Middle frontal gyrus (tissue), 1 donor: ENCODE data around the gene UBXN10.

Experiments used
- DNase-seq: peaks from one replicate; pipeline ENCODE4 v3.0.0-alpha.2; 2015; ENCODE audit warnings: low spot score; ENCODE audit errors: extremely low spot score

The UBXN10 gene

GRCh38 chr1:20151906-20152598 is 33.8 kb upstream of the UBXN10 start:
- peak; percentile 62 for DNase-seq

DNA sequence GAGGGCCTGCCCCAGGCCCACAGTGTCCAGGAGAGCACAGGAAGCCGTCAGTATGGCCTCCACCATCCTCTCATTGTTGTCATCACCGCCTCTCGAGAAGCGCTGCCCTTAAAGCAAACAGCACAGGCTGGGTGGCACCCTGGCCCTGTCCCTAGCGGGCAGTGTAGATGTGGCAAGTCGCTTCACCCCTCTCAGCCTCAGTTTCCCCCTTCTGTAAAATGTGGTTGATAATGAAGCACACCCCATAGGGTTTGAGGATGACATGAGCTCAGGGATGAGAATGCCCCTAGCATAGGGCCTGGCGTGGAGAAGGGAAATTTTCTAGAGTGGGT is 33.3 kb upstream of the UBXN10 start:
- no peak for DNase-seq

GRCh38 chr1:20153000-20153418 is 32.9 kb upstream of the UBXN10 start:
- peak; percentile 58 for DNase-seq

- DNase-seq: no peak
Observed at GRCh38 chr1:20154301-20154831, 31.5 kb upstream of the UBXN10 start.

GRCh38 chr1:20158358-20159070 is 27.4 kb upstream of the UBXN10 start:
- no peak for DNase-seq

GRCh38 chr1:20160034-20160433 is 25.9 kb upstream of the UBXN10 start:
- DNase-seq: no peak

DNA sequence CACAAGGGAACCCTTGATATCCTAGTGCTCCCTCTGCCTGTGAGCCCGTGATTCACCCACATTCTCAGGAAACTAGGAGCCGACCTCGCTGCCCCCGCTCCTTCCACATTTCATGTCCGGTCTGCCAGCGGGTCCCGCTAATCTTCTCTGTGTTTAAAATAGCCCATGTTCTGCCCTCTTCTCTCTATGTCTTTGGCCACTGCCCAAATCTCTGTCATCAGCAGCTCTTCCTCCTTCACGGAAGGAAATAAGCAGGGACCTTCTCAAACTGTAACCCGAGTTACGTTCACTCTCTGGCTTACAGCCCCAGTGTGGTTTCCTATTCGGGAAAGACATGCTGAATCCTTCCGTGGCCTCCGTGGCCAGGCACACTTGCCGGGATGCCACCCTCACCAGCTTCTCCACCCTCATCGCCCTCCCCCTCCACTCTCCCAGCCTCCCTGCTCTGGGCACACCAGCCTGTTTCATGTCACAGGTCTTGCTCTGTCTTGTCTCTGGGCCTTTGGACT is 21.1 kb upstream of the UBXN10 start:
- no peak for DNase-seq

DNA sequence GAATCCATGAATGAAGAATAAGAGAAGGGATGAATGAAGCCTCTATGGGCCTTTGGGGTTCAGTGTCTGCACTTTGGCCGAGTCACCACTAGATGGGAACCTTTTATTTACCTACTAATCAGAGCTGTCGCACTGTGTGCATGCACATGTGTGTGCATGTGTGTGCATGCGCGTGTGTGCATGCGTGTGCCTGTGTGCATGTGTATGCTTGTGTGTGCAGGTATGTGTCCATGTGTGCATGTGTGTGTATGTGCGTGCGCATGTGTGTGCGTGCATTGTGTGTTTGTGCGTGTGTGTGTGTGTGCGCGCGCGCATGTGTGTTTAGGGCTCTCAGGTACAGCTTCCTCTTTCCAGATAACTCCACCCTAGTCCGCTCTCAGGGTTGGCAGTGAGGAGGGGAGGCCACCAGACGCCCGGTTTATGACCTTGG is 20.4 kb upstream of the UBXN10 start:
- no peak for DNase-seq

DNA sequence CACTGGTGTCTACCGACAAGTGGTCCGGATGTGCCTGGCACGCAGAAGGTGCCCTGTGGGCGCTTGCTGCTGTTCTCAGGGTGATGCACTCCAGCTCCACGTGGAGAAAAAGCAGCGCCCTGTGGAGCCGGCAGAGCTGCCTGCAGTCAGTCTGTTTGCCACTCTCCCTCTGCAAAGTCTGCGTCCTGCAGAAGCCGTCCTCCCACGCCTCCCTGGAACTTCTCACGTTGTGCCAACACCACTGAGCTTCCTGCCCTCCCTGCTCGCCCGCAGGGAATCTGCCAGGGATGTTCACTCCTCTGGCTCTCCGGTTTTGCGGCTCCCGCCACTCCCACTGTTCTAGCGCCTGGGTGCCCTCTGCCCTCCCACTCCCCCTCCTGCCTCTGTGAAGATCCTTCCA is 19.8 kb upstream of the UBXN10 start:
- DNase-seq: no peak

- DNase-seq: no peak
Observed at GRCh38 chr1:20167126-20167525, 18.8 kb upstream of the UBXN10 start.

DNA sequence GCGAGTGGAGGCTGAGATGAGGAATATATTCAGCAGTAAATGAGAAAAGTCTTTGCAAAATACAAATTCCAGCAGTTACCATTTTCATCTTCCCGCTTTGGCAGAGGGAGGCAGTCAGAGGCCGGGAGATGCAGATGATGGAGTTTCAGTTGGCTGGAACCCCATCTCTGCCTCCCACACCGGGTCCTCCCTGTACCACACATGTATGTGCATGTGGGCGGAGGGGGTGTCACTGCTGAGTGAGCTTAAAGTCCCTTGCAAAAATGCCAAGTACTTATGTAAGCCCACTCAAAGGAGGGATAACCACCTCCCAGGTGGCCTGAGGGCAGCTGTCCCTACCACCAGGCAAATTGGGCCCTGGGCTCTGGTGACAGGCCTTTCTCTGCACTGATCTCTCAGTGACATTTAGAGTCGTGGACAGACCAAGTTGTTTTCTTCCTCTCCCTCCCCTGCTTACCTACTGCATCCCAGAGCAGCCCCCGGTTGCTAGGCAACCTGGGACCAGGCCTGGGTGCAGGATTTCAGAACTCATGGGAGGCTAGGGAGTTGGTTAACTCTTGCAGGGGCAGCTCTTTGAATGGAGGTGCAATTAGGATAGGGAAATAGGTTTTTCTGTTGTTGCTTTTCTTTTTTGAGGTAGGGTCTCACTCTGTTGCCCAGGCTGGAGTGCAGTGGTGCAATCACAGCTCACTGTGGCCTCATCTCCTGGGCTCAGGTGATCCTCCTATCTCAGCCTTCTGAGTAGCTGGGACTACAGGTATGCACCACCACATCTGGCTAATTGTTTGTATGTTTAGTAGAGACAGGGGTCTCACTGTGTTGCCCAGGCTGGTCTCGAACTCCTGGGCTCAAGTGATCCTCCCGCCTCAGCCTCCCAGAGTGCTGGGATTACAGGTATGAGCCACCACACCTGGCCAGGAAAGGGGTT is 17.1 kb upstream of the UBXN10 start:
- no peak for DNase-seq

- no peak for DNase-seq
Observed at GRCh38 chr1:20169932-20170331, 16.0 kb upstream of the UBXN10 start.

DNA sequence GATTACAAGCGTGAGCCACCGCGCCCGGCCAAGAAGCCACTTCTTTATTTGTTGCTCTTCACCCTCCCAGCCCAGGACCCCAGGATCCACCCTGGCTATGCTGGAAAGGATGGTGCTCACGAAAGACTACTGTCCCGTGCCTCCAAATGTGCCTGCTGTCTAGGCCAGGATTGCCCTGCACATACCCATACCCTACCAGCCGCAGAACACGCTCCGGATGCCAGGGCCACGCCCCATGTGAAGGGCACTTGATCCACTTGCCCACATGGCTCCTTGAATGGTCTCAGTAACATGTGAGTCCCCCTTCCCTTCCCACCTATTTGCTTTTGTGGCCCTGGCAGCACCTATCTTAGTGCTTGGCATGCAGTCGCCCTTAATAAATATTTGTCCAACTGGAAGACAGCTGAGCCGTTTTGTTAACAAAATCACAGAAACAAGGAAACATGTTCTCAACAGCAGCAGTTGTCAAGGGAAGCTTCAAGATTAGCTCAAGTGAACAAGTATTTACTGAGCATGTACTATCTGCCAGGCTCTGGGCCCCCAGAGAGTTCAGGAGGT is 13.8 kb upstream of the UBXN10 start:
- no peak for DNase-seq

DNA sequence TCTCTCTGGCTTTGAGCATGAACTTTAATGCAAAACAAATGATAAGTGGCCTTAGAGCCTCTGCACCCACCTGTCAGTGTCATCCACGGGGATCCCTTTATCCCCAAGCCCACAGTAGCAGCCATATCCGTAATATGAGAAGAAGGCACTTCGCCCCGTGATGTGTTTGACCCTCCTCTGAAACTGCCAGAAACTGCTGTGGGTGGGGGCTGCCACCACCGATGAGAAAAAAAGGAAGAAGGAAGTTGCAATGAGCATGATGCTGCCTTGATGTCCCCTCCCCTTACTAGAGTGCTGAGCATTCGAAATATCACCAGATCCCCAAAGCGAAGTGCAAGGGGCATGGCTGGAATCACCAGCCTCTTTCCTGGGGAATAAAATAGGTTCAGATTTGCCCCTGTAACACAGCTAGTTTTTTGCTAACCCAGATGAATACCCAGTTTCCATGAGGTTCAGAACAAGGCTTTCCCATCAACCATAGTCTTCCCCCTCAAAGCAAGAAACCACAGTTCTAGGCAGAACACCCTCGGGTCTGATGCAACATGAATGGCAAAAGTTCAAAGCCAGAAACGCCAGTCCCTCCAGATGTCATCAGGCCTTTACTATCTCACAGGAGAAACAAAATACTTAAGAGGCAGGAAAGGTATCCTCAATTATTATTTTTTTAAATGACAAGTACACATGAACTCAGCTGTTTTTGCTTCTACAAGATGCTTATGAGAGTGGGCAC is 10.8 kb upstream of the UBXN10 start:
- DNase-seq: no peak

DNA sequence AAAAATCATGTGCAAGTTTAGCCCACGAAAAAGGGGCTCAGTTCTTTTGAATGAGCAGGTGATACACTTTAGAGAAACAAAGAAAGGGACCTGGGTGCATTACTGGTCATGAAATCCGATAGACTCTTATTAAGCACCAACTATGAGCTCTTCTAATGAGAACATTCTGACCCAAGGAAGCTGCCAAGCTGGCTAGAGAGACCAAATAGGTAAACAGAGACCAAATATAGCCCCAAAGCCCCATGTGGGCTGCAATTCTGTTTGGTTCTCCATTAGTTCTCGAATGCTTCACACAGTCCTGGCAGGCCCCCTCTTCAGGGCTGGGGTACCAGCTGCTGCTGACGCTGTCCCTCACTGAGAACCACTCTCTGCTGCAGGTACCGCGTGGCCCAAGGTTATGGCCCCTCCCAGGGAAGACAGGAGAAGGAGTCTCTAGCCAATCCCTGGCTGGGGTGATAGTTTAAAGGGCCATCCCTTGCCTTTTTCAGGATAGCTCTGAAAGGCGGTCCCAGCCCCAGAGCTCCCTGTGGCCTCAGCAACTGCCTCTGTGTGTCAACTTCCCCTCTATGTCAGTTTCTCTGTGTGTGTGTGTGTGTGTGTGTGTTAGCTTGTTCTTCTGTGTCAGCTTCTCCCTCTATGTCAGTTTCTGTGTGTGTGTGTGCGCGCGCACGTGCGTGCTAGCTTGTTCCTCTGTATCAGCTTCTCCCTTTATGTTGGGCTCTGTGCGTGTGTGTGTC is 7.1 kb upstream of the UBXN10 start:
- no peak for DNase-seq

DNA sequence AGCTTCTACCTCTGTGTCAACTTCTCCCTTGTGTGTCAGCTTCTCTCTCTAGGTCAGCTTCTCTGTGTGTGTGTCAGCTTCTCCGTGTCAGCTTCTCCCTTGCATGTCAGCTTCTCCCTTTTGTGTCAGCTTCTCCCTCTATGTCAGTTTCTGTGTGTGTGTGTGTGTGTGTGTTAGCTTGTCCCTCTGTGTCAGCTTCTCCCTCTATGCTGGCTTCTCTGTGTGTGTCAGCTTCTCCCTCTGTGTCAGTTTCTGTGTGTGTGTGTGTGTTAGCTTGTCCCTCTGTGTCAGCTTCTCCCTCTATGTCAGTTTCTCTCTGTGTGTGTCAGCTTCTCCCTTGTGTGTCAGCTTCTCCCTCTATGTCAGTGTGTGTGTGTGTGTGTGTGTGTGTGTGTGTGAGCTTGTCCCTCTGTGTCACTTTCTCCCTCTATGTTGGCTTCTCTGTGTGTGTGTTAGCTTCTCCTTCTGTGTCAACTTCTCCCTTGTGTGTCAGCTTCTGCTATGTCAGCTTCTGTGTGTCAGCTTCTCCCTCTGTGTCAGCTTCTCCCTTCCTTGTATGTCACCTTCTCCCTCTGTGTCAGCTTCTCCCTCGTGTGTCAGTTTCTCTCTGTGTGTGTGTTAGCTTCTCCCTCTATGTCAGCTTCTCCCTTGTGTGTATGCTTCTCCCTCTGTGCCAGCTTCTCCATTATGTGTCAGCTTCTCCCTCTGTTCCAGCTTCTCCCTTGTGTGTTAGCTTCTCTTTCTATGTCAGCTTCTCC is 6.3 kb upstream of the UBXN10 start:
- DNase-seq: no peak

GRCh38 chr1:20180129-20180843 is 5.6 kb upstream of the UBXN10 start:
- DNase-seq: no peak

DNA sequence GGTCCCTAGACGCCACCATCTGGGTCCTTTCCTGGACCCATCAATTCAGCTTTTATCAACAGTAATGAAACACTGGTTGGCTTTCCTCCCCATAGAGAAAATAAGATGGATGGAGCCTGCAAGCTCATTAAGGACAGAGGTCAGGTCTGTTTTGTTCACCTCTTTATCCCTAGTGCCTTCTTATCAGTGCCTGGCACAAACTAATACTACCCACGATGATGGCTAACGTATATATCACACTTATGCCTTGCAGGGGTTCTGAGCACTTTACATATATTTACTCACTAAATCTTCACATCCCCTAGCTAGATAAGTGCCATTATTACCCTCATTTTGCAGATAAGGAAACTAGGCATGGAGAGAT is 5.1 kb upstream of the UBXN10 start:
- DNase-seq: no peak

GRCh38 chr1:20182415-20182814 is 3.5 kb upstream of the UBXN10 start:
- no peak for DNase-seq
